HepG2 (cell line): ENCODE data around the gene IFNAR2. TPM values are rescaled to one million over a fixed set of nuclear protein-coding genes. Genes with fewer than 3 reads are reported as not detected.

Experiments
- HHEX ChIP-seq: IDR thresholded peaks from 2 replicates; pipeline ENCODE4 v1.6.1; 2016; ENCODE audit warnings: control low read depth
- NR2F6 ChIP-seq, 2 experiments: IDR thresholded peaks; 2 replicates each; pipeline ENCODE4 v1.6.1; 2016; ENCODE audit warnings: antibody characterized with exemption in 1 of 2, mild to moderate bottlenecking in 1 of 2
- RBFOX2 ChIP-seq: fragments of 200-400 bp; formaldehyde crosslinking; IDR thresholded peaks from 2 replicates; pipeline ENCODE4 v1.6.1; 2017; ENCODE audit warnings: low read depth, mild to moderate bottlenecking, low read length
- TSC22D2 ChIP-seq: sonication (generic); formaldehyde crosslinking; IDR thresholded peaks from 2 replicates; pipeline ENCODE4 v1.5.1; 2020; ENCODE audit warnings: missing genetic modification reagents, mild to moderate bottlenecking, borderline replicate concordance
- XBP1 ChIP-seq: sonication (generic); formaldehyde crosslinking; IDR thresholded peaks from 2 replicates; pipeline ENCODE4 v1.5.0; 2020; ENCODE audit warnings: missing genetic modification reagents
- ZFAT ChIP-seq: sonication (generic); formaldehyde crosslinking; conservative IDR thresholded peaks from 2 replicates; pipeline ENCODE4 v1.8.1; 2023; ENCODE audit warnings: missing genetic modification reagents, inconsistent platforms
- ZMYM3 ChIP-seq: sonication (generic); formaldehyde crosslinking; IDR thresholded peaks from 2 replicates; pipeline ENCODE4 v1.5.1; 2020; ENCODE audit warnings: mild to moderate bottlenecking, missing genetic modification reagents
- ZNF12 ChIP-seq: sonication (generic); formaldehyde crosslinking; IDR thresholded peaks from 2 replicates; pipeline ENCODE4 v1.5.0; 2020; ENCODE audit warnings: missing genetic modification reagents
- ZNF160 ChIP-seq: sonication (generic); formaldehyde crosslinking; IDR thresholded peaks from 2 replicates; pipeline ENCODE4 v1.8.0; 2022; ENCODE audit warnings: mild to moderate bottlenecking, inconsistent platforms, missing genetic modification reagents
- ZNF33B ChIP-seq: sonication (generic); formaldehyde crosslinking; IDR thresholded peaks from 2 replicates; pipeline ENCODE4 v1.5.1; 2020; ENCODE audit warnings: mild to moderate bottlenecking, missing genetic modification reagents
- ZNF577 ChIP-seq: sonication (generic); formaldehyde crosslinking; IDR thresholded peaks from 2 replicates; pipeline ENCODE4 v1.4.0; 2020; ENCODE audit warnings: mild to moderate bottlenecking, low read depth, missing genetic modification reagents, borderline replicate concordance
- ZNF720 ChIP-seq: sonication (generic); formaldehyde crosslinking; IDR thresholded peaks from 2 replicates; pipeline ENCODE4 v1.4.0; 2020; ENCODE audit warnings: missing genetic modification reagents
- polyA plus RNA-seq, 8 experiments: library from polyadenylated mRNA; depleted of rRNA in 3 of 8; stranded (reverse) in 7 of 8; unstranded in 1 of 8; fragments of >200 nt; fragmentation: Illumina TruSeq in 4 of 8; extraction: Trizol in 4 of 8; gene quantifications; 2 replicates each; pipeline versions ENCODE4 v1.2.1 to v1.2.3, GENCODE V29; 2011 to 2016; ENCODE audit warnings: low read depth in 4 of 8, missing spikeins in 1 of 8, mixed read lengths in 1 of 8; ENCODE audit not compliant: insufficient read depth in 1 of 8
- total RNA-seq, 5 experiments: library from RNA; depleted of rRNA; stranded (reverse); fragments of >200 nt; fragmentation: Illumina TruSeq; extraction: Trizol; gene quantifications; 2 replicates each; pipeline ENCODE4 v1.2.3, GENCODE V29; 2016; ENCODE audit warnings: low read depth in 1 of 5
- TF ChIP-seq, protein P1 (sequence below): sonication (generic); formaldehyde crosslinking; IDR thresholded peaks from 2 replicates; pipeline ENCODE4 v1.5.1; 2020; ENCODE audit warnings: mild to moderate bottlenecking, missing genetic modification reagents, borderline replicate concordance
- TF ChIP-seq, protein P2 (sequence below): sonication (generic); formaldehyde crosslinking; IDR thresholded peaks from 2 replicates; pipeline ENCODE4 v1.4.0; 2020; ENCODE audit warnings: missing genetic modification reagents
- TF ChIP-seq, protein P3 (sequence below): sonication (generic); formaldehyde crosslinking; IDR thresholded peaks from 2 replicates; pipeline ENCODE4 v1.5.1; 2020; ENCODE audit warnings: missing genetic modification reagents, mild to moderate bottlenecking, borderline replicate concordance
- TF ChIP-seq, protein P4 (sequence below): sonication (generic); formaldehyde crosslinking; IDR thresholded peaks from 2 replicates; pipeline ENCODE4 v1.9.0; 2021; ENCODE audit warnings: missing genetic modification reagents, borderline replicate concordance
- TF ChIP-seq, protein P5 (sequence below), 2 experiments: fragments of 450-650 bp in 1 of 2; sonication (generic) in 1 of 2; formaldehyde crosslinking; IDR thresholded peaks; 2 replicates each; pipeline versions ENCODE4 v1.5.0 to v1.8.0; 2020 to 2022; ENCODE audit warnings: mild to moderate bottlenecking in 1 of 2, missing genetic modification reagents in 1 of 2

Gene IFNAR2
- total and polyA plus RNA-seq, 2 of the 13 experiments (the other 11 are each of a cell fraction or from before 2014, with no cell fraction given), result 5.1 to 24.1 TPM

DNA sequence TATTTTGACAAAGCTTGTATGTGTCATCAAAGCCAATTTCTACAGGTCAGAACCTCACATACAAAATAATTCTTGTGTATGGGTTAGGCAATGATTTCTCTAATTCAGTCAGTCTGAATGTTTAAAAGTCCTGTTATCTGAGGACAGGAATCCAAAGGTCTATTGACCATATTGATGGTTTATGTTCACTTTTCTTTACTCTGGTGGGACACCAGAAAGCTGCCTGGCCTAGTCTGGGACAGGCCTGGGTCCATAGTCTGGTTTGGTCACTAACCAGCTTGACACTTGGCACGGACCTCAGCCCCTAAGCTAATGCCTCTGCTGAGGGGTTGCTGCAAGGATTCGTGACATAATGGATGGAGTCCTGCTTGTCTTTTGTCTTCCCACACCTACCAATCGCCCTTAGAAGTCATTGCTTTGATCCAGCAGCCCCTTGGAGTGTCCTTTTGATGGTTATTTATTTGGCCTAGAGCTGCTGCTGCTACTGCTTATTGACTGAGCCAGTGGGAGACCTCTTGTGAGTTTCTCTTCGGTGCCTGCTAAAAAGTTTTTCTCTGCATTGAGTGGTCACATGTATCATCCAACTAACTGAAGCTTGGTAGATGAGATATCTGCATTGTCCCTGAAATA, 15.7 kb downstream of the IFNAR2 start (continued):
- TF ChIP-seq, protein P1, sequence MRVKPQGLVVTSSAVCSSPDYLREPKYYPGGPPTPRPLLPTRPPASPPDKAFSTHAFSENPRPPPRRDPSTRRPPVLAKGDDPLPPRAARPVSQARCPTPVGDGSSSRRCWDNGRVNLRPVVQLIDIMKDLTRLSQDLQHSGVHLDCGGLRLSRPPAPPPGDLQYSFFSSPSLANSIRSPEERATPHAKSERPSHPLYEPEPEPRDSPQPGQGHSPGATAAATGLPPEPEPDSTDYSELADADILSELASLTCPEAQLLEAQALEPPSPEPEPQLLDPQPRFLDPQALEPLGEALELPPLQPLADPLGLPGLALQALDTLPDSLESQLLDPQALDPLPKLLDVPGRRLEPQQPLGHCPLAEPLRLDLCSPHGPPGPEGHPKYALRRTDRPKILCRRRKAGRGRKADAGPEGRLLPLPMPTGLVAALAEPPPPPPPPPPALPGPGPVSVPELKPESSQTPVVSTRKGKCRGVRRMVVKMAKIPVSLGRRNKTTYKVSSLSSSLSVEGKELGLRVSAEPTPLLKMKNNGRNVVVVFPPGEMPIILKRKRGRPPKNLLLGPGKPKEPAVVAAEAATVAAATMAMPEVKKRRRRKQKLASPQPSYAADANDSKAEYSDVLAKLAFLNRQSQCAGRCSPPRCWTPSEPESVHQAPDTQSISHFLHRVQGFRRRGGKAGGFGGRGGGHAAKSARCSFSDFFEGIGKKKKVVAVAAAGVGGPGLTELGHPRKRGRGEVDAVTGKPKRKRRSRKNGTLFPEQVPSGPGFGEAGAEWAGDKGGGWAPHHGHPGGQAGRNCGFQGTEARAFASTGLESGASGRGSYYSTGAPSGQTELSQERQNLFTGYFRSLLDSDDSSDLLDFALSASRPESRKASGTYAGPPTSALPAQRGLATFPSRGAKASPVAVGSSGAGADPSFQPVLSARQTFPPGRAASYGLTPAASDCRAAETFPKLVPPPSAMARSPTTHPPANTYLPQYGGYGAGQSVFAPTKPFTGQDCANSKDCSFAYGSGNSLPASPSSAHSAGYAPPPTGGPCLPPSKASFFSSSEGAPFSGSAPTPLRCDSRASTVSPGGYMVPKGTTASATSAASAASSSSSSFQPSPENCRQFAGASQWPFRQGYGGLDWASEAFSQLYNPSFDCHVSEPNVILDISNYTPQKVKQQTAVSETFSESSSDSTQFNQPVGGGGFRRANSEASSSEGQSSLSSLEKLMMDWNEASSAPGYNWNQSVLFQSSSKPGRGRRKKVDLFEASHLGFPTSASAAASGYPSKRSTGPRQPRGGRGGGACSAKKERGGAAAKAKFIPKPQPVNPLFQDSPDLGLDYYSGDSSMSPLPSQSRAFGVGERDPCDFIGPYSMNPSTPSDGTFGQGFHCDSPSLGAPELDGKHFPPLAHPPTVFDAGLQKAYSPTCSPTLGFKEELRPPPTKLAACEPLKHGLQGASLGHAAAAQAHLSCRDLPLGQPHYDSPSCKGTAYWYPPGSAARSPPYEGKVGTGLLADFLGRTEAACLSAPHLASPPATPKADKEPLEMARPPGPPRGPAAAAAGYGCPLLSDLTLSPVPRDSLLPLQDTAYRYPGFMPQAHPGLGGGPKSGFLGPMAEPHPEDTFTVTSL (CRISPR knock-in tag), result peak; percentile 88
- TF ChIP-seq ZNF160 (CRISPR knock-in tag) (no peak), XBP1 (CRISPR knock-in tag) (no peak), HHEX (no peak), ZMYM3 (no peak; the same call in 1 of the 2 replicates), RBFOX2 (no peak), ZNF12 (CRISPR knock-in tag) (no peak), ZNF577 (CRISPR knock-in tag) (no peak), ZNF33B (CRISPR knock-in tag) (no peak), TSC22D2 (CRISPR knock-in tag) (no peak), ZNF720 (CRISPR knock-in tag) (no peak), NR2F6 (IDR thresholded peaks at IDR 0.05) (0 out of 2 replicates have a peak, but pooled peaks have one; percentile 18), NR2F6 (CRISPR knock-in tag; IDR thresholded peaks at IDR 0.05) (no peak), ZFAT (CRISPR knock-in tag) (no peak)
- TF ChIP-seq, protein P2, sequence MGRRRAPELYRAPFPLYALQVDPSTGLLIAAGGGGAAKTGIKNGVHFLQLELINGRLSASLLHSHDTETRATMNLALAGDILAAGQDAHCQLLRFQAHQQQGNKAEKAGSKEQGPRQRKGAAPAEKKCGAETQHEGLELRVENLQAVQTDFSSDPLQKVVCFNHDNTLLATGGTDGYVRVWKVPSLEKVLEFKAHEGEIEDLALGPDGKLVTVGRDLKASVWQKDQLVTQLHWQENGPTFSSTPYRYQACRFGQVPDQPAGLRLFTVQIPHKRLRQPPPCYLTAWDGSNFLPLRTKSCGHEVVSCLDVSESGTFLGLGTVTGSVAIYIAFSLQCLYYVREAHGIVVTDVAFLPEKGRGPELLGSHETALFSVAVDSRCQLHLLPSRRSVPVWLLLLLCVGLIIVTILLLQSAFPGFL (CRISPR knock-in tag), result no peak
- TF ChIP-seq, protein P3, sequence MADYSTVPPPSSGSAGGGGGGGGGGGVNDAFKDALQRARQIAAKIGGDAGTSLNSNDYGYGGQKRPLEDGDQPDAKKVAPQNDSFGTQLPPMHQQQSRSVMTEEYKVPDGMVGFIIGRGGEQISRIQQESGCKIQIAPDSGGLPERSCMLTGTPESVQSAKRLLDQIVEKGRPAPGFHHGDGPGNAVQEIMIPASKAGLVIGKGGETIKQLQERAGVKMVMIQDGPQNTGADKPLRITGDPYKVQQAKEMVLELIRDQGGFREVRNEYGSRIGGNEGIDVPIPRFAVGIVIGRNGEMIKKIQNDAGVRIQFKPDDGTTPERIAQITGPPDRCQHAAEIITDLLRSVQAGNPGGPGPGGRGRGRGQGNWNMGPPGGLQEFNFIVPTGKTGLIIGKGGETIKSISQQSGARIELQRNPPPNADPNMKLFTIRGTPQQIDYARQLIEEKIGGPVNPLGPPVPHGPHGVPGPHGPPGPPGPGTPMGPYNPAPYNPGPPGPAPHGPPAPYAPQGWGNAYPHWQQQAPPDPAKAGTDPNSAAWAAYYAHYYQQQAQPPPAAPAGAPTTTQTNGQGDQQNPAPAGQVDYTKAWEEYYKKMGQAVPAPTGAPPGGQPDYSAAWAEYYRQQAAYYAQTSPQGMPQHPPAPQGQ, result no peak
- TF ChIP-seq, protein P4, sequence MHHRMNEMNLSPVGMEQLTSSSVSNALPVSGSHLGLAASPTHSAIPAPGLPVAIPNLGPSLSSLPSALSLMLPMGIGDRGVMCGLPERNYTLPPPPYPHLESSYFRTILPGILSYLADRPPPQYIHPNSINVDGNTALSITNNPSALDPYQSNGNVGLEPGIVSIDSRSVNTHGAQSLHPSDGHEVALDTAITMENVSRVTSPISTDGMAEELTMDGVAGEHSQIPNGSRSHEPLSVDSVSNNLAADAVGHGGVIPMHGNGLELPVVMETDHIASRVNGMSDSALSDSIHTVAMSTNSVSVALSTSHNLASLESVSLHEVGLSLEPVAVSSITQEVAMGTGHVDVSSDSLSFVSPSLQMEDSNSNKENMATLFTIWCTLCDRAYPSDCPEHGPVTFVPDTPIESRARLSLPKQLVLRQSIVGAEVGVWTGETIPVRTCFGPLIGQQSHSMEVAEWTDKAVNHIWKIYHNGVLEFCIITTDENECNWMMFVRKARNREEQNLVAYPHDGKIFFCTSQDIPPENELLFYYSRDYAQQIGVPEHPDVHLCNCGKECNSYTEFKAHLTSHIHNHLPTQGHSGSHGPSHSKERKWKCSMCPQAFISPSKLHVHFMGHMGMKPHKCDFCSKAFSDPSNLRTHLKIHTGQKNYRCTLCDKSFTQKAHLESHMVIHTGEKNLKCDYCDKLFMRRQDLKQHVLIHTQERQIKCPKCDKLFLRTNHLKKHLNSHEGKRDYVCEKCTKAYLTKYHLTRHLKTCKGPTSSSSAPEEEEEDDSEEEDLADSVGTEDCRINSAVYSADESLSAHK (CRISPR knock-in tag), result no peak
- TF ChIP-seq, protein P5, sequence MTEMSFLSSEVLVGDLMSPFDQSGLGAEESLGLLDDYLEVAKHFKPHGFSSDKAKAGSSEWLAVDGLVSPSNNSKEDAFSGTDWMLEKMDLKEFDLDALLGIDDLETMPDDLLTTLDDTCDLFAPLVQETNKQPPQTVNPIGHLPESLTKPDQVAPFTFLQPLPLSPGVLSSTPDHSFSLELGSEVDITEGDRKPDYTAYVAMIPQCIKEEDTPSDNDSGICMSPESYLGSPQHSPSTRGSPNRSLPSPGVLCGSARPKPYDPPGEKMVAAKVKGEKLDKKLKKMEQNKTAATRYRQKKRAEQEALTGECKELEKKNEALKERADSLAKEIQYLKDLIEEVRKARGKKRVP (CRISPR knock-in tag; IDR thresholded peaks at IDR 0.05), result no peak
